NCI-H2171 (cell line): ENCODE results near the gene SMIM45.

ENCODE experiments used
- DNase-seq: peaks from one replicate; lab custom pipeline; 2025; lab: John Stamatoyannopoulos, UW

SMIM45 gene

GRCh38 chr22:41915786-41916493, 36.0 kb upstream of the SMIM45 start:
- no peak for DNase-seq

- no peak for DNase-seq
These were observed 35.1 kb upstream of the SMIM45 start for GRCh38 chr22:41916745-41917358.

- no peak for DNase-seq
These were observed 34.5 kb upstream of the SMIM45 start for GRCh38 chr22:41917375-41917902.

GRCh38 chr22:41917903-41918791, 33.8 kb upstream of the SMIM45 start:
- no peak for DNase-seq

GRCh38 chr22:41919357-41920224, 32.4 kb upstream of the SMIM45 start:
- DNase-seq, result no peak

- no peak for DNase-seq
These were observed 31.5 kb upstream of the SMIM45 start for GRCh38 chr22:41920271-41920976.

GRCh38 chr22:41922328-41922727, 29.6 kb upstream of the SMIM45 start:
- no peak for DNase-seq

- DNase-seq, result no peak
These were observed 28.9 kb upstream of the SMIM45 start for GRCh38 chr22:41922940-41923594.

- DNase-seq, result no peak
These were observed 28.2 kb upstream of the SMIM45 start for GRCh38 chr22:41923595-41924276.

- peak; percentile 70 for DNase-seq
These were observed 26.0 kb upstream of the SMIM45 start for GRCh38 chr22:41925783-41926460.

- no peak for DNase-seq
These were observed 24.1 kb upstream of the SMIM45 start for GRCh38 chr22:41927813-41928212.

GRCh38 chr22:41928593-41929417, 23.1 kb upstream of the SMIM45 start:
- no peak for DNase-seq

GRCh38 chr22:41929418-41929810, 22.5 kb upstream of the SMIM45 start:
- DNase-seq, result no peak

- DNase-seq, result no peak
These were observed 20.2 kb upstream of the SMIM45 start for GRCh38 chr22:41931701-41932269.

- DNase-seq, result no peak
These were observed 19.6 kb upstream of the SMIM45 start for GRCh38 chr22:41932353-41932752.

GRCh38 chr22:41933411-41934177, 18.4 kb upstream of the SMIM45 start:
- DNase-seq, result no peak
